Stimulated activated CD4-positive, alpha-beta T cell treated with anti-CD3 and anti-CD28 coated beads, TNF-alpha, amount 100 ng/mL, for 24 hours (primary cell): ENCODE measurements around the gene MAP3K5.
"Not testable (repeated sequence)": the region's sequence is repeated elsewhere in the genome, so short reads cannot be mapped to it uniquely, and the experiment has no call there.

Source experiments
- DNase-seq, 3 experiments: peaks; one replicate each; pipeline ENCODE4 v3.0.0-alpha.2; 2020; ENCODE audit warnings: low read depth in 3 of 3

MAP3K5 gene

GRCh38 chr6:136772685-136773472 is 19.4 kb downstream of the MAP3K5 start:
- no peak for DNase-seq

GRCh38 chr6:136771306-136771705 is 21.0 kb downstream of the MAP3K5 start:
- no peak for DNase-seq

GRCh38 chr6:136769759-136770158 is 22.5 kb downstream of the MAP3K5 start:
- DNase-seq, result no peak

GRCh38 chr6:136769124-136769523 is 23.2 kb downstream of the MAP3K5 start:
- DNase-seq, result no peak

GRCh38 chr6:136767570-136768309 is 24.5 kb downstream of the MAP3K5 start:
- no peak for DNase-seq

GRCh38 chr6:136767103-136767502 is 25.2 kb downstream of the MAP3K5 start:
- DNase-seq, result no peak

- DNase-seq, result no peak
These were observed 26.0 kb downstream of the MAP3K5 start for GRCh38 chr6:136766274-136766673.

GRCh38 chr6:136764517-136764993 is 27.7 kb downstream of the MAP3K5 start:
- DNase-seq, result no peak

- no peak for DNase-seq
These were observed 28.4 kb downstream of the MAP3K5 start for GRCh38 chr6:136763716-136764516.

GRCh38 chr6:136763255-136763654 is 29.0 kb downstream of the MAP3K5 start:
- DNase-seq, result no peak

GRCh38 chr6:136762022-136762975 is 30.0 kb downstream of the MAP3K5 start:
- DNase-seq, result no peak

GRCh38 chr6:136761227-136761922 is 30.9 kb downstream of the MAP3K5 start:
- no peak for DNase-seq

GRCh38 chr6:136760781-136761180 is 31.5 kb downstream of the MAP3K5 start:
- not testable (repeated sequence) for DNase-seq

- no peak for DNase-seq
These were observed 35.1 kb downstream of the MAP3K5 start for GRCh38 chr6:136757150-136757549.

- DNase-seq, result no peak
These were observed 37.5 kb downstream of the MAP3K5 start for GRCh38 chr6:136754820-136755219.

- DNase-seq, result peak; percentile 16 to 43 (median 41)
These were observed 38.7 kb downstream of the MAP3K5 start for GRCh38 chr6:136753624-136754023.

- DNase-seq, result no peak
These were observed 39.7 kb downstream of the MAP3K5 start for GRCh38 chr6:136752554-136752953.

- no peak for DNase-seq
These were observed 40.3 kb downstream of the MAP3K5 start for GRCh38 chr6:136751991-136752390.

- no peak for DNase-seq
These were observed 40.7 kb downstream of the MAP3K5 start for GRCh38 chr6:136751522-136751956.
